GM15510 (cell line): ENCODE results near the gene SWAP70.

Experiments used
- POLR2A ChIP-seq: IDR thresholded peaks from 3 replicates; pipeline ENCODE4 v1.6.1; 2011; ENCODE audit warnings: borderline replicate concordance; ENCODE audit not compliant: insufficient read length; ENCODE audit errors: extremely low read depth

Gene SWAP70

GRCh38 chr11:9645881-9646280 lies 18.0 kb upstream of the SWAP70 start:
- no peak for TF ChIP-seq POLR2A

- no peak for TF ChIP-seq POLR2A
Measured at GRCh38 chr11:9646324-9646723, 17.6 kb upstream of the SWAP70 start.

- no peak for TF ChIP-seq POLR2A
Measured at GRCh38 chr11:9651481-9651880, 12.4 kb upstream of the SWAP70 start.

GRCh38 chr11:9651899-9652748 lies 11.8 kb upstream of the SWAP70 start:
- TF ChIP-seq POLR2A, result no peak

GRCh38 chr11:9653871-9654270 lies 10.0 kb upstream of the SWAP70 start:
- TF ChIP-seq POLR2A, result no peak

GRCh38 chr11:9656864-9657263 lies 7.0 kb upstream of the SWAP70 start:
- no peak for TF ChIP-seq POLR2A

- no peak for TF ChIP-seq POLR2A
Measured at GRCh38 chr11:9657531-9657930, 6.3 kb upstream of the SWAP70 start.

- TF ChIP-seq POLR2A, result no peak
Measured at GRCh38 chr11:9660886-9661285, 3.0 kb upstream of the SWAP70 start.

- TF ChIP-seq POLR2A, result no peak
Measured at GRCh38 chr11:9662273-9662672, 1.6 kb upstream of the SWAP70 start.

GRCh38 chr11:9664276-9665171 lies 647 bp downstream of the SWAP70 start:
- no peak for TF ChIP-seq POLR2A

GRCh38 chr11:9665749-9666148 lies 1.9 kb downstream of the SWAP70 start:
- no peak for TF ChIP-seq POLR2A

- no peak for TF ChIP-seq POLR2A
Measured at GRCh38 chr11:9669954-9670353, 6.1 kb downstream of the SWAP70 start.

GRCh38 chr11:9672288-9672916 lies 8.5 kb downstream of the SWAP70 start:
- TF ChIP-seq POLR2A, result no peak

GRCh38 chr11:9672918-9673317 lies 9.0 kb downstream of the SWAP70 start:
- no peak for TF ChIP-seq POLR2A

GRCh38 chr11:9675691-9676090 lies 11.8 kb downstream of the SWAP70 start:
- TF ChIP-seq POLR2A, result no peak
